ENCODE results near the gene AGXT. TPM values are rescaled to one million over a fixed set of nuclear protein-coding genes. Genes with fewer than 3 reads are reported as not detected.
A peak's percentile ranks its signal among the peaks of the same experiment; 100 is the strongest.

The AGXT gene
- total RNA-seq, 1 donor from 2014 or later: not detected

GRCh38 chr2:240869109-240869955 is 708 bp downstream of the AGXT start:
- DNase-seq (ENCODE audit: low read depth in 2 of 2): no peak

- no peak for DNase-seq (ENCODE audit: low read depth in 2 of 2)
These were observed 1.6 kb downstream of the AGXT start for GRCh38 chr2:240869956-240870875.

GRCh38 chr2:240871071-240871958 is 2.7 kb downstream of the AGXT start:
- no peak for DNase-seq (ENCODE audit: low read depth in 2 of 2)

GRCh38 chr2:240872317-240873097 is 3.9 kb downstream of the AGXT start:
- no peak for DNase-seq (ENCODE audit: low read depth in 2 of 2)

- no peak for DNase-seq (ENCODE audit: low read depth in 2 of 2)
These were observed 4.6 kb downstream of the AGXT start for GRCh38 chr2:240873098-240873788.

- no peak for DNase-seq (ENCODE audit: low read depth in 2 of 2)
These were observed 5.4 kb downstream of the AGXT start for GRCh38 chr2:240873805-240874714.

GRCh38 chr2:240874715-240875227 is 6.1 kb downstream of the AGXT start:
- no peak for DNase-seq (ENCODE audit: low read depth in 2 of 2)

GRCh38 chr2:240875228-240876034 is 6.8 kb downstream of the AGXT start:
- no peak for DNase-seq (ENCODE audit: low read depth in 2 of 2)

- DNase-seq (ENCODE audit: low read depth in 2 of 2): no peak
These were observed 7.4 kb downstream of the AGXT start for GRCh38 chr2:240876035-240876474.

- peak in 1 of 2 donors; percentile 68 for DNase-seq (ENCODE audit: low read depth in 2 of 2)
These were observed 8.0 kb downstream of the AGXT start for GRCh38 chr2:240876475-240877251.

GRCh38 chr2:240877460-240878340 is 9.1 kb downstream of the AGXT start:
- no peak for DNase-seq (ENCODE audit: low read depth in 2 of 2)

- no peak for DNase-seq (ENCODE audit: low read depth in 2 of 2)
These were observed 9.8 kb downstream of the AGXT start for GRCh38 chr2:240878341-240878936.

- no peak for DNase-seq (ENCODE audit: low read depth in 2 of 2)
These were observed 10.5 kb downstream of the AGXT start for GRCh38 chr2:240879105-240879504.

- no peak for DNase-seq (ENCODE audit: low read depth in 2 of 2)
These were observed 13.3 kb downstream of the AGXT start for GRCh38 chr2:240881913-240882312.

- no peak for DNase-seq (ENCODE audit: low read depth in 2 of 2)
These were observed 15.6 kb downstream of the AGXT start for GRCh38 chr2:240884221-240884620.

GRCh38 chr2:240884745-240885144 is 16.1 kb downstream of the AGXT start:
- DNase-seq (ENCODE audit: low read depth in 2 of 2): no peak

Measured in lung microvascular endothelial cell (primary cell).